BLaER1 treated with 17β-estradiol and CSF1 and Interleukin-3, amounts not matched to agents 10 nM and 100 nM (cell line): ENCODE results near the gene HORMAD1.
"Not testable (repeated sequence)": the region's sequence is repeated elsewhere in the genome, so short reads cannot be mapped to it uniquely, and the experiment has no call there.

ENCODE experiments used
- H3K27ac ChIP-seq, 11 experiments: shearing (Covaris generic); formaldehyde crosslinking; 2 replicates each; pipeline ENCODE4 v1.8.1; 2022
- H3K27me3 ChIP-seq, 11 experiments: shearing (Covaris generic); formaldehyde crosslinking; 2 replicates each; pipeline ENCODE4 v1.8.1; 2022
- H3K36me3 ChIP-seq, 11 experiments: shearing (Covaris generic); formaldehyde crosslinking; 2 replicates each; pipeline ENCODE4 v1.8.1; 2022
- H3K4me1 ChIP-seq, 10 experiments: shearing (Covaris generic); formaldehyde crosslinking; 2 replicates each; pipeline ENCODE4 v1.8.1; 2022
- H3K4me2 ChIP-seq, 11 experiments: shearing (Covaris generic); formaldehyde crosslinking; 2 replicates each; pipeline ENCODE4 v1.8.1; 2022
- H3K4me3 ChIP-seq, 10 experiments: shearing (Covaris generic); formaldehyde crosslinking; 2 replicates each; pipeline ENCODE4 v1.8.1; 2022
- H3K9ac ChIP-seq, 11 experiments: shearing (Covaris generic); formaldehyde crosslinking; 2 replicates each; pipeline ENCODE4 v1.8.1; 2022
- H3K9me3 ChIP-seq, 11 experiments: shearing (Covaris generic); formaldehyde crosslinking; replicated peaks in 1 of 11; 2 replicates each; pipeline ENCODE4 v1.8.1; 2022
- H4K20me1 ChIP-seq, 11 experiments: shearing (Covaris generic); formaldehyde crosslinking; 2 replicates each; pipeline ENCODE4 v1.8.1; 2022
- Cebpa-rat ChIP-seq, 11 experiments: shearing (Covaris generic); IDR thresholded peaks; 2 replicates each; pipeline ENCODE4 v1.8.1; 2022

Gene HORMAD1

GRCh38 chr1:150718225-150718891 is 2.3 kb downstream of the HORMAD1 start:
- no peaks in the 10 kb centered on the region for H3K27me3 ChIP-seq
- H3K9ac ChIP-seq: no peak overlapping the region
- no peak for TF ChIP-seq Cebpa-rat (IDR thresholded peaks at IDR 0.05)
- H3K27ac ChIP-seq: no peak overlapping the region
- H3K4me2 ChIP-seq: no peak overlapping the region
- no peaks in the 10 kb centered on the region for H4K20me1 ChIP-seq
- H3K4me3 ChIP-seq: no peak overlapping the region
- H3K4me1 ChIP-seq: no peaks in the 10 kb centered on the region
- H3K36me3 ChIP-seq: no peaks in the 10 kb centered on the region
- peaks cover 13 to 25% (median 18%) of the 10 kb centered on the region in 11 experiments; a peak in 19 of 22 replicates for H3K9me3 ChIP-seq

- H3K9me3 ChIP-seq, H3K27ac ChIP-seq, H4K20me1 ChIP-seq, H3K9ac ChIP-seq, H3K4me1 ChIP-seq, H3K4me3 ChIP-seq, H3K27me3 ChIP-seq, H3K36me3 ChIP-seq, H3K4me2 ChIP-seq: not testable (repeated sequence)
Observed at GRCh38 chr1:150709031-150709430, 11.7 kb downstream of the HORMAD1 start.

DNA sequence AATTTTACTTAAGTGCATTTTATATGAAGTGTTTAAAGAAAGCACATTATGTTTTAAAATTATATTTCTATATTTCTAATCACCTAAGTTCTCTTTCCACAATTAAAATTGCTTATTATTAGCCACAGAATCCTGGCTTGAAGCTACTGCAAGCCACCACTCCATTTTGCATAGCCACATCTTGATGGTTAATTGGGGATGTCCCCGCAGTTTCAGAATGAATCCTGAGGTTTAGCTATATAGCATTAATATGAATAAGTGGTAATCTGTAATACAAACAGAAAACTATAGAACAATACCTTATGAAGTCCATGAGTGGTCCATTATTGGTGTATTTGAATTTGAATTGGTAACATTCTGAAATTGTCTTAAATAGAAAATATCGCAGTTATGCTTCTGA is 12.1 kb downstream of the HORMAD1 start:
- no peaks in the 10 kb centered on the region for H3K36me3 ChIP-seq
- H3K4me3 ChIP-seq: no peak overlapping the region
- H3K4me1 ChIP-seq: no peaks in the 10 kb centered on the region
- H4K20me1 ChIP-seq: no peaks in the 10 kb centered on the region
- no peaks in the 10 kb centered on the region for H3K9me3 ChIP-seq
- no peaks in the 10 kb centered on the region for H3K27me3 ChIP-seq
- H3K9ac ChIP-seq: no peak overlapping the region
- no peak overlapping the region for H3K4me2 ChIP-seq
- H3K27ac ChIP-seq: no peak overlapping the region
- no peak for TF ChIP-seq Cebpa-rat (IDR thresholded peaks at IDR 0.05)

DNA sequence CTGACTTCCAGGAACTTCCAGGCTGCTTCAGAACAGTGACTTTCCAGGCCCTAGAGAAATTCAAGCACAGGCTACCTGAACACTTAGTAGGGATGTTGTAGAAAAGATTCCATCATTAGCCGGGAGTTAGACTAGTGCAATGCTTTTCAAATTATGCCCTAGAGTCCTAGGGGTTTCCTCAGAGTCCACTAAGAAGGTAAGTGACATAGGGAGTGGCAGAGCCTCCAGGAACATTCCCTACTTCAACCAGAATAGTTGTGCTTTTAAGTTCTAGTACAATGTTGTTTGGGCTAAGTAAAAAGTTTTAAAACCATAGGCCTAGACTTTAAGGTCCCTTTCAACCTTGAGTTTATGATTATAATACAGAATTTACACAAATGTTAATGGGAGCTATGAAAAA is 14.6 kb downstream of the HORMAD1 start:
- no peak overlapping the region for H3K9ac ChIP-seq
- no peak overlapping the region for H3K4me2 ChIP-seq
- no peaks in the 10 kb centered on the region for H3K36me3 ChIP-seq
- H3K4me1 ChIP-seq: no peaks in the 10 kb centered on the region
- H3K4me3 ChIP-seq: no peak overlapping the region
- no peak for TF ChIP-seq Cebpa-rat (IDR thresholded peaks at IDR 0.05)
- H3K27me3 ChIP-seq: no peaks in the 10 kb centered on the region
- H4K20me1 ChIP-seq: no peaks in the 10 kb centered on the region
- H3K9me3 ChIP-seq: no peaks in the 10 kb centered on the region
- no peak overlapping the region for H3K27ac ChIP-seq

DNA sequence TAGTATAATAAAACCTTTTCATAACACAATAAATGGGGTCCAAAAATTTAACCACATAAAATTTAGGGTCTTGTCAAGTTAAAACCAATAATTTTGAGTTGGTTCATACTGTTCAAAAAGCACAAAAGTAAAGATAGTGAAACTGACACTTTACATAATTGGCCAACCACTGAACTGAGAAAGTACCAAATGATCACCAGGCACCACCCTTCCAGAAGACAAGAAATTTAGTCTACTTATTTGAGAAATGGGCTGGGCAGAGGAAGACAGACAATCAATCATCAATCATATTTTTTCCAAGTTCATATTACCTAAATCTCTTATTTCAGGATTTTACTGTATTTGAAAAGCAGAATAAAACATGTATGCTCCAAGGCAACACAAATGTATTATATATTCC is 17.3 kb downstream of the HORMAD1 start:
- no peaks in the 10 kb centered on the region for H3K4me1 ChIP-seq
- no peaks in the 10 kb centered on the region for H3K9me3 ChIP-seq
- H3K9ac ChIP-seq: no peak overlapping the region
- no peak overlapping the region for H3K4me2 ChIP-seq
- H3K4me3 ChIP-seq: no peak overlapping the region
- TF ChIP-seq Cebpa-rat (IDR thresholded peaks at IDR 0.05): no peak
- H3K36me3 ChIP-seq: no peaks in the 10 kb centered on the region
- no peak overlapping the region for H3K27ac ChIP-seq
- no peaks in the 10 kb centered on the region for H3K27me3 ChIP-seq
- H4K20me1 ChIP-seq: no peaks in the 10 kb centered on the region

DNA sequence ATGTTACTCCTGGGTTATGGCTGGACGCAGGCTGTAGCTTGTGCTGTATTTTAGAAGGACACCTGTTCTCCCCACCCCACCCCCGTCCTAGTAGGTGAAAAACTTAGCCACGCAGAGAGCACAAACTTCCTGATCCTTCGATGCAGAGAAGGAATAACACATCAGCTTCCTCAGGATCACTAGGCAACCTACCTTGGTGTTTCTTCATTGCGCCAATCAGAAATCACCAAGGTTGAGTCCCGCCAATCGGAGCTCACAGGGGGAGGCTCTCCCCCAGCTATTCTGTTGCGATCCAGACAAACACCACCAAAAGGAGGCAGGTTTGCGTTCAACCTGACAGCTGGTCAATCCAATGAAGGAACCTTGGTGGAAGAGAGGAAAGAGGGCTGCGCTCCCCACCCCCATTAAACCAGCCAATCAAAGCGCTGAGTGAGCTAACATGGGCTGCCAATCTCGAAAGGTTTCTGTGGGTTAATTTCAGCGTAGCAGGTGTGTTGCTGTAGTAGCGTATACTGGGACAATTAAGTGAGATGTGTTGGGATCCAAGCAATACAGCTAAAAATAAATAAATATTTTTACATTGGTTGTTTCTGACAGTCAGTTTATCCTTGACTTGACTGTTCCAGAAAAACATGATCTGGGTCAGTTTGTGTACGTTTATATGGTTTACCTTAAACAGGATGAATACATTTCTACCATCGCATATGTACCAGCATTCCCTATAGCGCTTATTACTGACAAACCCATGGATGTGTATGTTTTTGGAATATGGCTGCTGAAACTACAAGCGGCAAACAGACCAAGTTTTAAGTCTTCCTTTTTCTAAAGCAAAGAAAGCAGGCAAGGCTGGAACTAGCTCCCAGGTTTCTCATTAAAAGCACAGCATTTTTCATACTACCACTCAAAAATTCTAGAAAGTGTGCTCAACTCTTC is 23.4 kb downstream of the HORMAD1 start, which contains the start of gene GOLPH3L:
Gene GOLPH3L, minus strand, starts transcription at position 160 of the 933 bp plus-strand sequence. CDS start 2,316 bp downstream, outside the sequence.
- TF ChIP-seq Cebpa-rat (IDR thresholded peaks at IDR 0.05): no peak
- Histone ChIP-seq H3K27ac (peak within 1 kb of the TSS in 10 of 11 experiments; percentile 42 to 84 (median 60); a peak in 16 of 22 replicates), H4K20me1 (no peaks in the 10 kb centered on the region), H3K27me3 (no peaks in the 10 kb centered on the region), H3K4me2 (peak within 1 kb of the TSS; percentile 68 to 82 (median 79)), H3K4me3 (peak within 1 kb of the TSS; percentile 67 to 90 (median 80)), H3K9me3 (no peaks in the 10 kb centered on the region), H3K9ac (peak within 1 kb of the TSS; percentile 68 to 83 (median 75)), H3K36me3 (peaks cover 25 to 33% (median 28%) of the 10 kb centered on the region in 11 experiments), H3K4me1 (peaks cover 6 to 20% (median 13%) of the 10 kb centered on the region in 10 experiments; a peak in 18 of 20 replicates)

DNA sequence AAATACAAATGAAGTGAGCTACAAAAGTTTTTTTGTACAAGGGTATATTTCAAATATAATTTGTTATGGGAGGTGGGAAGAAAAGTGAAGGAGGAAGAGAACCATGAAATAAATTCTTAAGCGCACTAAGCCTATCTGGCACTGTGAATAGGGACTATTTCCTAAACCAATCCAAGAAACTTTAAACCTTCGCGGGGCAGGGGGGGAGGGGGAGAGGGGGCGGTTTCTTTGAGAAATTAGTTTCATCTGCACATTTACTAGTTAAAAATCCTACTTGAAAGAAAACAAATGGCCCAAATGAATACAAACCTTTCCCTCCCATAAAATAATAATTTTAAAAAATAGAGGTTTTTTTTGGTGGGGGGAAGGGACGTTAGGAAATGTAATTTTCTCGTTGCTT is 24.1 kb downstream of the HORMAD1 start:
- Histone ChIP-seq H3K36me3 (peaks cover 28 to 40% (median 31%) of the 10 kb centered on the region in 11 experiments), H3K4me2 (peak overlapping the region; percentile 68 to 82 (median 79)), H4K20me1 (no peaks in the 10 kb centered on the region), H3K9me3 (no peaks in the 10 kb centered on the region), H3K27ac (peak overlapping the region in 10 of 11 experiments; percentile 42 to 84 (median 60); a peak in 16 of 22 replicates), H3K4me3 (peak overlapping the region; percentile 67 to 90 (median 80)), H3K9ac (peak overlapping the region; percentile 68 to 83 (median 75)), H3K27me3 (no peaks in the 10 kb centered on the region), H3K4me1 (peaks cover 6 to 20% (median 13%) of the 10 kb centered on the region in 10 experiments; a peak in 18 of 20 replicates)
- no peak for TF ChIP-seq Cebpa-rat (IDR thresholded peaks at IDR 0.05)

DNA sequence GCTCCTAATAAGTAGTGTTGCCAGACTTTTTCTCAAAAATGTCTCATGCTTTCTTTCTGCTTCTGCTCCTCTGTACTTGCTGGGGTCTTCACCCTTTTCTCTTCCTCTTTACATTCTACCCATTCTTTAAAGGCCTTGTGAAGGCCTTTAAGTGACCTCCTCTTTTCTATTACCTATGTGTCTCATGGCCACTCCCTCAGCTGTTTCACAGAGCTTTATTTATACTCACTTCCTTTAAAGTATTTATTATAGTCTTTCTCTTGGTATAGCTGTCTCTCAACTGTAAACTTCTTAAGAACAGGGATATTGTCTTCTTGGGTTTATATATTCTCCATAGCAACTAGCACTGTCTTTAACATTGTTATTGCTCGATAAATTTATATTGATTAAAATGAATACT is 24.5 kb downstream of the HORMAD1 start:
- Histone ChIP-seq H3K36me3 (peaks cover 31 to 42% (median 33%) of the 10 kb centered on the region in 11 experiments), H4K20me1 (no peaks in the 10 kb centered on the region), H3K9me3 (no peaks in the 10 kb centered on the region), H3K4me1 (peaks cover 6 to 20% (median 13%) of the 10 kb centered on the region in 10 experiments; a peak in 18 of 20 replicates), H3K27me3 (no peaks in the 10 kb centered on the region), H3K27ac (peak overlapping the region in 1 of 11 experiments; percentile 84; a peak in 1 of 22 replicates), H3K4me3 (peak overlapping the region; percentile 67 to 90 (median 80)), H3K4me2 (peak overlapping the region; percentile 68 to 82 (median 78)), H3K9ac (peak overlapping the region in 8 of 11 experiments; percentile 2 to 83 (median 28); a peak in 10 of 22 replicates)
- TF ChIP-seq Cebpa-rat (IDR thresholded peaks at IDR 0.05): no peak

- H3K36me3 ChIP-seq: peaks cover 34 to 48% (median 39%) of the 10 kb centered on the region in 11 experiments
- H3K27ac ChIP-seq: no peak overlapping the region
- H3K4me1 ChIP-seq: peaks cover 6 to 20% (median 13%) of the 10 kb centered on the region in 10 experiments; a peak in 18 of 20 replicates
- no peaks in the 10 kb centered on the region for H3K9me3 ChIP-seq
- no peaks in the 10 kb centered on the region for H4K20me1 ChIP-seq
- TF ChIP-seq Cebpa-rat (IDR thresholded peaks at IDR 0.05): no peak
- no peak overlapping the region for H3K9ac ChIP-seq
- peak overlapping the region in 8 of 11 experiments; percentile 68 to 82 (median 78); a peak in 12 of 22 replicates for H3K4me2 ChIP-seq
- H3K4me3 ChIP-seq: no peak overlapping the region
- no peaks in the 10 kb centered on the region for H3K27me3 ChIP-seq
Observed at GRCh38 chr1:150695561-150695960, 25.1 kb downstream of the HORMAD1 start.
